Stimulated activated CD4-positive, alpha-beta T cell treated with anti-CD3 and anti-CD28 coated beads, Interleukin-4, amount 100 ng/mL, for 48 hours (primary cell): Measurements from ENCODE around the gene PTGES.
A peak's percentile ranks its signal among the peaks of the same experiment; 100 is the strongest.

ENCODE experiments used
- DNase-seq, 2 donors: peaks; one replicate each; pipeline ENCODE4 v3.0.0-alpha.2; 2020; ENCODE audit warnings: low read depth in 2 of 2

PTGES gene

DNA sequence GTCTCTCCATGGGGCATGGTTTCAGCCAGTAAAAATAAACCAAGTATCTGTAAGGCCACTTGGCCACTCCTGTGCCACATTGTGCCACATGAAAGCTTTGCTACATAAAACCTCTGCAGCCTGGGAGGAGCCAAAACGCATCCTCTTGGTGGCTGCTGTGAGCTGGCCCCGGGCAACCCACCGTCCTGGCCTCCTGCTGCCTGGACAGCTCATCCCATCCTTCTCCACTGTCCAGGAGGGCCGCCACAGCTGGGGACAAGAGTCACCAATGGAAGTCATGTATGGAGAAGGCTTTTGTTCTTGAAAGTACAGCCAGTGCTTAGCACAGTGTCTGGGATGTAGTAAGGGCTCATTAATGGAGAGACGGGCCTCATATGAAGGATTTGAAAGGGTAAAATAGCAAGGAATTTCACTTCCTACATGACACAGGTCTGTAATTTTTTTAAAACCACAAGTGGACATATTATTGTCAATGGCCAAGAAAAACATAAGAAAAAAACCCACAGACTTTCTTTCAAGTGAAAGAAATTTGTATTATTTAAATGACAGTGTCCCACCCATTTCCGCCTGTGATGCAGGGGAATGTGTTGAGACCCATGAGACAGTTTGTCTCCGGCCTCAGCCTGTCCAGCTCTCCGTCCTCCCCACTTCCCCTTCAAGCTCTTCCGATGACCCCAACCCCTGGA is 6.6 kb downstream of the PTGES start:
- DNase-seq: no peak

DNA sequence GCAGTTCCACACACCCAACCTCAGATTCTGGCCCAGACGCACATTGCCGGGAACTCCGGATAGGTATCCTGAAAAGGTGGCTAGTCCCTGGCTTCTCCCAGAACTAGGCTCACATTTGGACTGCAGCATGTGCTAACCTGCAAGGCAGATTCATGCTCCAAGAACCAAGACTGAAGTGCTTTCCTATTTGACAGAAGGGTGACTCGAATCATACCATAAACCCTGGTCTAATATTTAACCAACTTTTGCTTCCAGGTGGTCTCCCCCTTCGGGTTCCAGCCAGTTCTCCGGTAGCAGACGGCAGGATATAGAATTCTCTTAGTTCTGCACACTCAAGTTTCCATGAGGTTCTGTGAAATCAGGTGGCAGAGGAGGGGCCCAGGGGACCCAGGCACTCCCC is 7.6 kb downstream of the PTGES start:
- no peak for DNase-seq

DNA sequence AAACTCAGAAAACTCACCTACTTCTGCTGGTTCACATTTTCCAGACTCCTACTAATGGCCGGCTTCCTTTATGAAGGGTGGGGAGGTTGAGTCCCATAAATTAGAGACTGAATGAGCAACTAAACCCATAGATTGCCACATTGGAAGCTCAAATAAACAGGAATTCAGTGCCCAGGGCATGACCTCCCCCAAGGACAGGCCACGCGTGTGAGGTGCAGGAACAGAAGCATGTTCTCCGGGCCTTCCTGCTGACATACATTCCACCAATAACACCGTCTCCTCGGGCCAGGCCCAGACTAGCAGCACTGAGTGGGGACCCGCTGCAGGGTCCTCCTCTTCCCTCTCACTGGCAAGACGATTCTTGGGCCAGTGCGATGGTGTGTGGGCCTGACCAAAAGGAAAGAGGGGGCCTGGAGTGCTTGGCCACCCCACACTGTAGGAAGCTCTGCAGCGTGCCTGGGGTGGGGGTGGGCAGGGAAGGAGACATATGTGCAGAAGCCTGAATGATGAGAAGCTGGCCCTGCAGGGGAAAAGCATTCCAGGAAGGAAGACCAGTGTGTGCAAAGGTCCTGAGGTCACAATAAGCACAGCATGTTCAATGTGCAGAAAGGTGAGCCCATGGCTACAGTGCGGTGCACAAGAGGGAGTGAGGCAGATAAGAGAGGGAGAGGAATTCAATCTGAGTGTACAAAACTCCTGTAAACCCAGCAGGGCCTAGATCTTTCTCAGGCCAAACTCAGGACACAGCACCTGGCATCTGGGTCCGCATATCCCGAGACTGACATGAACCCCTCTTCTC is 12.0 kb downstream of the PTGES start:
- DNase-seq: no peak

DNA sequence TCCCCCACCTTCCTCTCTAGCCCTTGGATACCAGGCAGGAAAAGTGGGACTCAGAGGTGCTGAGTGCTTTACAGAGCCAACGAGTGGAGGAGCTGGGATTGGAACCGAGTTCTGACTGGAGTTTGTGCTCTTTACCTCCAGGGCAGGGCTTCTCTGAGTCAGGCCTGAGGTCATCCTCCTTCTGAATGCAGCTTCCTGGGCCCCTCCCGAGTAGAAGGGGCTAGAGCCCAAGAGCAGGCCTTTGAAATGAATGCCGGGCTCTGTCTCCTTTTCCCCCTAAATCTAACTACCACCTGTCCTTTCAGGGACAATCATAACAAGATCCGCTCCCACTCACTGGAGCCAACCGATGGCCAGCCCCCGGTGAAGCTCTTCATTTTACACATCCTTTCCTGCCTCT is 12.7 kb downstream of the PTGES start:
- DNase-seq: no peak

DNA sequence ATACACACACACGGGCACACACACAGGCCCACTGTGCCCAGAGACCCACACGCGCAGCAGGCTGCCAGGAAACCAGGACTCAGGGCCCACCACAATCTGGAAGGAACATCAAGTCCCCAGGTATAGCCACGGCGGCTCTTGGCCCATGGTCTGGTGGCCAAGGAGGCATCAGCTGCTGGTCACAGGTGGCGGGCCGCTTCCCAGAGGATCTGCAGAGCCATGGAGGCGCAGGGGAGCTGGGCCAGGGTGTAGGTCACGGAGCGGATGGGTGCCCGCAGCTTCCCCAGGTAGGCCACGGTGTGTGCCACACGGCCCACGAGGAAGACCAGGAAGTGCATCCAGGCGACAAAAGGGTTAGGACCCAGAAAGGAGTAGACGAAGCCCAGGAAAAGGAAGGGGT is 13.4 kb downstream of the PTGES start:
- no peak for DNase-seq

DNA sequence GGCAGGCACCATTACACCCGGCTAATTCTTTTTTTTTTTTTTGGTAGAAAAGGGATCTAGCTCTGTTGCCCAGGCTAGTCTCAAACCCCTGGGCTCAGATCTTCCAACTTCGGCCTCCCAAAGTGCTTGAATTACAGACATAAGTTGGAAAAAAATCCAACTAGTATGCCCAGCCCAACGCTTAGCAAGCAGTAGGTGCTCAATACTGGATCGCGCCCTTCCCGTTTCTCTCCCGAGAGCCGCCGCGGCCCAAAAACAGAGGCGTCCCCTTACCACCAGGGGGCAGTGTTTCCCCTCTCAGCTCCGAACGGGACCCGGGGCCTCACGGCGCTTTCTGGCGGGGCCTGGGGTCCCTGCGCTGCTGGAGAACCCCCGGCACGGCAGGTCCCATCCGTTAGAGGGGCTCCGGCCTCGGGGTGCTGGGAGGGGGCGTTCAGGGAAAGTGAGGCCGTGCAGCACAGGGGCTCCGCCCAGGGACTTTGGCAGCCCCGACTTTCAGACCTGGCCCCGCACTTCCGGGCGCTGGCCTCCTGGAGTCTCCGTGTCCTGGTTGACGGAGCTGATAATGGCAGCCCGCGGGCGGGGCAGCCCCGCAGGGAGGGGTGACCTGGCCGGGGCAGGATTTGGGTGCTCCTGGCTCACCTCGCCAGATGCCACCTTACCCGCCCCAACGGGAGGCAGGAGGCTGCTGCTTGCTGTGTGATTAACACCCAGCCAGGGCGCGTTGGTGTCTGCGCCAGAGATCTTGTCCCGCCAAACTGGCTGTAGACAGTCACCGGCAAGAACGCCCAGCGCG is 15.2 kb downstream of the PTGES start:
- DNase-seq: peak; percentile 83 to 88

DNA sequence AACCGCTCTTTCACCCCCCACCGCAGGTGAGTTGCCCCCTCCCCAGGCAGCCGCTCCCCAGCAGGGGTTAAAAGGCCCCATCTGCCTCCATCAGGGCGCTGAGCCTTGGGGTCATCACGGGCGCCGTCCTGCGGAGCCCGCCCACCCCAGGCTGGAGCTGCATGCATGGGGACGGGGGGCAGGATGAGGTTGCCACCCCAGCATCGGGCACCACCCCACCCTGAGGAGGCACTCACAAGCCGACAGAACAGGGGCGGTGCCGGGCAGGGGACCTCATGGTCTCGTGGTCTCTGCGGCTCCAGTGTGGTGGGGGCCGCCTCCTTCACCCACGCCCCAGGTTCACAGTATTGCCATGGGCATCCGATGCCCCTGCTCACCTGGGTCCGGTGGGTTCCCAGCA is 16.5 kb downstream of the PTGES start:
- no peak for DNase-seq

DNA sequence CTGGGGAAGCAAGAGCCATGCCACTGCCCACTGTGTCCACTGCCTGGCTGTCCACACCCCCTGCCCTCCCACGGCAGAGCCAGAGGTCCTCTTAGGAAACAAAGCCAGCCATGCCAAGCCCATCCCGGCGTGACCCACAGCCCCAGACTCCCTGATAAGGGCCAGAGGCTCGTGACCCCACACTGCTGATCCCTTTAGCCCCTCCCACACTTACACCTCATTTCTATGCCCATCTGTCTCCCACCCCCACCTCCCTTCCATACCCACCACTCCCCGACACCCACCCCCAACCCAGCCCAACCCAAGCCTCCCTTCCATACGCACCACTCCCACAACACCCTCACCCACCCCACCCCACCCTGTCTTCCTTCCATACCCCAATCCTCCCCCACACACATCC is 17.3 kb downstream of the PTGES start:
- DNase-seq: no peak

DNA sequence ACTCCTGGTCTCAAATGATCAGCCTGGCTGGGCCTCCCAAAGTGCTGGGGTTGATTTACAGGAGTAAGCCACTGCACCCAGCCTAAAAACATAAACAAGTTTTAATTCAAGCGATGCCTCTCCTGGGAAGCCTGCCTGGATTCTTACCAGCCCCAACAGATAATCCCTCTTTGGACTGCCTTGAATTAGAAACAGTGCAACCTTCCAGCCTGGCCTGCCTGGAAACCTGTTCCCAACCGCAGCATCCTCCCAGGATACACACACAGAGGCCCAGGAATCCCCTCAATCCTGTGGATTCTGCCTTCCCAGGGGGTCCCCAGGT is 19.2 kb downstream of the PTGES start:
- DNase-seq: no peak

DNA sequence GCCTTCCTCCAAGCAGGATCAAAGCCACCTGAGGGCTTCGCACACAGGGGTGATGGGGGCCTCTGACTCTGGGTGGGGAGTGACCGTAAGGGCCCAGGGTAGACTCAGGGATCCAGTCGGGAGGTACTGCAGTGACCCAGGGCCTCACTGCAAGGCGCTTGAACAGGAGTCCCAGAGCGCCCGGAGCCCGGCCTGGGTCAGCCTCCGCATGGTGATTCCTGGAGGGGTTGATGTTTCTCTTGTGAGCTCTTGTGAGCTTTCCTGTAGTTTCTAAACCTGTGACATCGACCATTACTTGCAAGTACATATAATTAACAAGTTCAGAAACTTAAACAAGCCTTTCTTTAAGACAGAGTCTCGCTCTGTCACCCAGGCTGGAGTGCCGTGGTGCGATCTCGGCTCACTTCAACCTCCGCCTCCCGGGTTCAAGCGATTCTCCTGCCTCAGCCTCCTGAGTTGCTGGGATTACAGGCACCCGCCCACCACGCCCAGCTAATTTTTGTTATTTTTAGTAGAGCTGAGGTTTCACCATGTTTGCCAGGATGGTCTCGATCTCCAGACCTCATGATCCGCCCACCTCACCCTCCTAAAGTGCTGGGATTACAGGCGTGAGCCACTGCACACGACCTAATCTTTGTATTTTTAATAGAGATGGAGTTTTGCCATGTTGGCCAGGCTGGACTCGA is 19.8 kb downstream of the PTGES start:
- no peak for DNase-seq

DNA sequence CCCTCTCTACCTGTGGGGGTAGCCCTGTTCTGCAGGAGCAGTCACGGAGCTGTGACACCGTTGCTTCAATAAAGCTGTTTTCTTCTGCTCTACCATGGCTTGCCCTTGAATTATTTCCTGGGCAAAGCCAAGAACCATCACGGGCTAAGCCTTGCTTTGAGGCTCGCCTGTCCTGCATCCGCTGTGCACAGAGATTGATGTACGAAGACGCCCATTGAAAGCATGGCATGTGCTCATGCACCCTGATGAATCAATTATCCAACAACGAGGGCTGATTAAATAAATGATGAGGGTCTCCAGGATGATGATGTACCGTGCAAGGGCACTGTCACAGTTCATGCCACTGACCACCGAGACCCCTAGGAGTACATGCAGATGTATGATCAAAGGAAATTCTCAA is 20.7 kb downstream of the PTGES start:
- DNase-seq: no peak

DNA sequence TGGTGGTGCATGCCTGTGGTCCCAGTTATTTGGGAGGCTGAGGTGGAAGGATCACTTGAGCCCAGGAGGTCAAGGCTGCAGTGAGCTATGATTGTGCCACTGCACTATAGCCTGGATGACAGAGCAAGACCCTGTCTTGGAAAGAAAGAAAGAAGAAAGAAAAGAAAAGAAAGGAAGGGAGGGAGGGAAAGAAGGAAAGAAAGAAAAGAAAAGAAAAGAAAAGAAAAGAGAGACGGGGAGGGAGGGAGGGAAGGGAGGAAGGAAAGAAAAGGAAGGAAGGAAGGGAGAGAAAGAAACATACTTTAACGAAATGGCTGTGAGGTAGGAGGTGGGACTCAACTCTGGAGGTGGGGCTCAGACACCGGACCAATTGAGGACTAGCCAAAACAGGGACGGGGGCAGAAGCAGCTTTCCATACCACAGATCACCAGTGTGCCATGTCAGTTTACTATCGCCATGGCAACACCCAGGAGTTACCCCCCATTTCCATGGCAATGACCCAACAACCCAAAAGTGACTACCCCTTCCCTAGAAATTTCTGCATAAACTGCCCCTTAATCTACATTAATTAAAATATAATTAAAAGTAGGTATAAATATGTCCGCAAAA is 21.3 kb downstream of the PTGES start:
- no peak for DNase-seq

DNA sequence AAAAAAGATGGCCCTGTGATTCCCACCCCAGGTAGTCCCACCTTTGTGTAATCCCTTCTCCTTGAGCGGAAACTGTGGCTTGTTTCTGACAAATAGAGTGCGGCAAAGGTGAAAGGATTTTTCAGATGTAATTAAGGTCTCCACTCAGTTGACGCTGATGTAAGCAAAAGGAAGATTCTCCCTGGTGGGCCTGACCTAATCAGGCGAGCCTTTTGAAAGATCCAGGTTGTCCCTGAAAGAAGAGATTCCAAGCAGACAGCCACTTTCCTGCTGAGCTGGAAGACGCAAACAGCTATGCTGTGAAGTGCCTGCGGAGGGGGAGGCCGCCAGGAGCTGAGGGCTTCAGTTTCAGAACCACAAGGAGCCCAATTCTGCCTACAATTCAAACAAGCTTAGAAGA is 24.1 kb downstream of the PTGES start:
- no peak for DNase-seq

DNA sequence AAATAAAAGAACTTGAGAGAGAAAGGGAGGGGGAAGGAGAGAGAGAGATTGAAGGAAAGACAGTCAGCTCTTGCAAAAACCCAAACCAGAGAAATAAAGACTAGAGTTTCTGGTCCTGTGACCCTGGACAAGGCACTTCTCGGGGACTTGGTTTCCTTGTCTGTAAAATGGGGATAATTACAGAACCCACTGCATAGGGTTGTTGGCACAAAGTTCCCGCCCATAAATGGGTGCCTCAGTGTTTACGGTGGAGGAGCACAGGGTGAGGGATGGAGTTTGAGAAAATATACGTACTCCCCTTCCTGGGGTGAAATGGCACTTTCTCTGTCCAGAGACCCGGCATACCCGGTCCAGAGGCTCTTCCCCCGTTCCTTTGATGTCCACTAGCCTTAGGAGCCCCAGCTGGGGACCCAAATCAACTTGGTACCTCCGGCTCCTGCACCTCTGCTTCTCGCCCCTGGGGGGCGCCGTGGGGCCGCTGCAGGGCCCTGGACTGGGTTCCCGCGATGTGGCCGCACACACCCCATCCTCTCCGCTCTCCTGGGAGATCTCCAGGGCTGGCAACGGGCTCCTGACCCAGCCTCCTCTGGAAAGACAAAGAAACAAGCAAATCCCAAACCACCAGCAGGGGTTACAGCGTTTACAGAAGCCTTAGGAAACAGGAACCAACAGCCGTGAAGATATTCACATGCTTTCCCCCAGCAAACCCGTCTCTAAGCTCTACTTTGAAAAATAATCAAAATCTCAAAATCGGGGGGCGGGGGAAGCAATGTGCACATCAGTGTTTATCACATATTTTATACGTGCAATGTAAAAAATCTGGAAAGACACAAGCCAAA is 26.3 kb downstream of the PTGES start:
- DNase-seq: peak; percentile 54 to 55

DNA sequence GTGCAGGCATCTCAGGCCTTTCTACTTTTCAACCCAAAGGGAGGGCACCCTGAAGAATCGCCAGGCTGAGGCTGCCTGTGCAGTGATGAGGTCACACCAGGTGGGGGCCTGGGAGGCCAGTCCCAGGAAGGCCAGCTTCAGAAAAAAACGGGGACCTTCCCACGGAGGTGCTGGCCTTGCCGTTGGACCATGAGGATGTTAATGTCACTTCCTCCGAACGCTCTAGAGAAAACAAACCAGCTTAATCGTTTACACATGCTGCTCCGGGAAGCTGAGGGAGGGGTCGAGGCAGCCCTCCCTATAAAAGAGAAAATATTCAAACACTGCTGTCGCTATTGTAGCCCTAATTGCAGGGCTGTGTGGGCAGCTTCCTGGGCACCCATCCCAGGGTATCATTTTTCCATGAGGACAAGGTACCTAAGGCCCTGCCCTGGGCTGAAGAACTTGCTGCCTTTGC is 27.0 kb downstream of the PTGES start:
- DNase-seq: no peak

DNA sequence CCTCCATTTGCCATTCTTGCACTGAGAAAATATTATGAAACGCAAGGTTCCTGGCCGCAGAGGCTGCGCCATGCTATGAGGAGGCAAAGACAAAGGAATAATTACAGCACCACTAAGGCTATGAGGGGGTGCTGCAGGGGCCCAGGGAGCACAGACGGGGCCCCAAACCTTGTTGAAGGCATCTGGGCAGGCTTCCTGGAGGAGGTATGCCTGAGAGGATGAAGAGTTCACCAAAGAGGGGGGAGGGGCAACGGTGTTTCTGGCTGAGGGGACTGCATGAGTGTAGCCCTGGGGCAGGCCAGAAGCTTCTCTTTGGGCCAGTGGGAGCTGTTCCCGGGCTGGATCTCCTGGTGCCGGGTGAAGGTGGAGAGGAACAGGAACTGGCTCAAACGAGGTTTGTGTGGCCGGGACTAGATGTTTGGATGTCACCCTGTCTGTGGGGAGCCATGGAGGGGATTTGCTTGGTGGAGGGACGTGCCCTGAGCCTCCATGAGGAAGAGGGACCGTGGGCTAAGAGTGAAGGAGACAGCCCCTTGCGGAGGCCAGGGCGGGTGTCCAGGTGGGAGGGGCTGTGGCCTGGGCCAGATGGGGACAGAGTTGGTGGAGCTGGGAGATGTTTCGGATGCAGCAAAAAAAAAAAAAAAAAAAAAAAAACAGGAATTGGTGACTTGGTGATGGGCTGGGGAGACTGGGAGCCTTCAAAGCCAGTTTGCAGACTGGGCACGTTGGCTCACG is 28.2 kb downstream of the PTGES start:
- no peak for DNase-seq

DNA sequence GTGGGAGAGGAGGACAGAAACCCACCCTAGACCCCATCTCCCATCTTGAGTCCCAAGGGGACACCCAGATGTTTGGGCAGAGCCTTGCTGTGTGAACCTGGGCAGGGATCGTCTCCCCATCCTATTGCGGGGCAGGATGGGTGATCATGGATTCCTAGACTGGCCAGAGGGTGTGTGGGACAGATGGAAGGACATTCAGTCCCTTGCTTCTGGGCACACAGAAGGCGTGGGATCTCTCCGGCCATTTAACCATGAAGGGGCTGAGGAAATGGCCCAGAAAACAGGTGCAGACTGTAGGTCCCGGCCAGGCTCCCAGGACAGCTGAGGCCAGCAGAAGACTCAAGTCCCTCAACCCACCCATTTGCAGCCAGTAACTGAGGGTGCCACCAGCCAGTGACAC is 29.9 kb downstream of the PTGES start:
- DNase-seq: no peak

DNA sequence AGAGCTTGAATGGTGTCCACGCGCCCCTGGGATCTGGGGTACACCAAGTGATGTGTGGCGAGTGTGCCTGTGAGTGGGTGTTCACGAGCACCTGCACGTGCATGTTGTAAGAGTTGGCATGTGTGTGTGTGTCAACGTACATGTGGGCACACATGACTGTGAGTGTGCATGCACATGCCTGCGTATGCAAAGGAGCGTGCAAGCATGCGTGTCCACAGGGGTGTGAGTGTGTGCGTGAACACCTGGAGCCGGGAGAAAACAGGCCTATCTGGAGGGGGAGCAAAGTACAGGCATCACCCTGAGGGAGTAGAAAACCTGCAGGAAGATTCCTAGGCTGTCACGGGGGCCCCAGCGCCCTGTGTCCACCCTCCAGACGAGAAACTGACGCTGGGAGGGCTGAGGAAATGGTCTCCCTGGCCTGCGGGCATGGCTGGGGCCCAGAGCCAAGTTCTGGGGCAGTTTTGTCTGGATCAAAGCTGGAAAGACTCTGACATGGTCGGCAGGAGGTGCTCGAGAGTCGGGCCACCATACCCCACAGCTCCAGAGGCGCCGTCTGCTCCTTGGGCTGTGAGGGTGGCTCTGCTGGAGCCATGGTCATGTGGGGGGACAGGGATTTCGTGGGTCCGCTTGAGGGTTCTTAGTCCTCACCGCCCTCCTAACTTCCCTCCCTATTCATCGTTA is 31.8 kb downstream of the PTGES start:
- no peak for DNase-seq

DNA sequence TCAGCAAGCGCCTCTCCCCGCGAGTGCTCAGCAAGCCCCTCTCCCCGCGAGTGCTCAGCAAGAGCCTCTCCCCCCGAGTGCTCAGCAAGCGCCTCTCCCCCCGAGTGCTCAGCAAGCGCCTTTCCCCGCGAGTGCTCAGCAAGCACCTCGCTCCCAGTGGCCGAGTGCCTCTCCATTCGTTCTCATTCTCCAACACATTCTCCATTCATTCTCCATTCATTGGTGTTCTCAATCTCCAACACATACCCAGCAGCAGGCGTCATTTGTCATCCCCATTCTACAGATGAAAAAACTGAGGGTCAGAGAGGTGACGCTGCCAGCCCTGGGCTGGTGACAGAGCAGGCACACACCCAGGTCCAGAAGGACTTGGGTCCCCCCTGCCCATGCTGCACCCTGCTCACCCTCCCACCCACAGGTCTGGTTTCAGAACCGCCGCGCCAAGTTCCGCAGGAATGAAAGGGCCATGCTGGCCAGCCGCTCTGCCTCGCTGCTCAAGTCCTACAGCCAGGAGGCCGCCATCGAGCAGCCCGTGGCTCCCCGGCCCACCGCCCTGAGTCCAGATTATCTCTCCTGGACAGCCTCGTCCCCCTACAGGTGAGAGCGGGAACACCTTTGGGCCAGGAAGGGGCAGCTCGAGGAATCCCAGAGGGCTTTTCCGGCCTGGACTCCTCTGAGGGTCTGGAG is 32.5 kb downstream of the PTGES start:
- no peak for DNase-seq
